Measurements from ENCODE around the gene COX8C. TPM values are rescaled to one million over a fixed set of nuclear protein-coding genes. Genes with fewer than 3 reads are reported as not detected.

Gene COX8C
- total RNA-seq, 1 donor from 2014 or later, result not detected

DNA sequence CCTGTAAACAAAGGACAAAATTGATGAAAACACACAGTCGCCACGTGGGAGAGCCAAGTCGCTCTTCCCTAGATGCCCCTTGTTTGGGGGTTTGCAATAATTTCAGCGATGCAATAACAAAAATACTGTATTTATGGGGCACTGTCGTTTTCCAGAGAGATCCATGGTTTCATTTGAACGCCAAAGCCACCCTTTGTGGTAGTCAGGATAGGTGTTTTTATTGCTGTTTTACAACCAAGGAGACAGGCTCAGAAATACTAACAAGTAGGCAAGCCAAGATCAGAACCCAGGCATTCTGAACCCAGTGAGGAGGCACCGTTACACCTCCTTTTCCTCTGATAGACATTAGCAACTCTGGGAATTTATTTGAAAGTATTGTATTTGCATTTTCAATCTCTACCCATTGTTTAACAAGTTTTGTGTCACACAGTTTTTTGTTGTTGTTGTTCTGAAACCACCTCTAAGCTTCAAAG, 13.3 kb upstream of the COX8C start:
- H3K27me3 Mint-ChIP-seq, result no peaks in the 10 kb centered on the region
- peak overlapping the region; percentile 96 for H3K27ac Mint-ChIP-seq
- H3K9me3 Mint-ChIP-seq (ENCODE audit: low read depth), result no peaks in the 10 kb centered on the region
- no peak for DNase-seq (ENCODE audit: low spot score, unreplicated experiment)
- H3K4me1 Mint-ChIP-seq (ENCODE audit: low read depth), result peaks cover 35% of the 10 kb centered on the region
- TF ChIP-seq, protein P1, sequence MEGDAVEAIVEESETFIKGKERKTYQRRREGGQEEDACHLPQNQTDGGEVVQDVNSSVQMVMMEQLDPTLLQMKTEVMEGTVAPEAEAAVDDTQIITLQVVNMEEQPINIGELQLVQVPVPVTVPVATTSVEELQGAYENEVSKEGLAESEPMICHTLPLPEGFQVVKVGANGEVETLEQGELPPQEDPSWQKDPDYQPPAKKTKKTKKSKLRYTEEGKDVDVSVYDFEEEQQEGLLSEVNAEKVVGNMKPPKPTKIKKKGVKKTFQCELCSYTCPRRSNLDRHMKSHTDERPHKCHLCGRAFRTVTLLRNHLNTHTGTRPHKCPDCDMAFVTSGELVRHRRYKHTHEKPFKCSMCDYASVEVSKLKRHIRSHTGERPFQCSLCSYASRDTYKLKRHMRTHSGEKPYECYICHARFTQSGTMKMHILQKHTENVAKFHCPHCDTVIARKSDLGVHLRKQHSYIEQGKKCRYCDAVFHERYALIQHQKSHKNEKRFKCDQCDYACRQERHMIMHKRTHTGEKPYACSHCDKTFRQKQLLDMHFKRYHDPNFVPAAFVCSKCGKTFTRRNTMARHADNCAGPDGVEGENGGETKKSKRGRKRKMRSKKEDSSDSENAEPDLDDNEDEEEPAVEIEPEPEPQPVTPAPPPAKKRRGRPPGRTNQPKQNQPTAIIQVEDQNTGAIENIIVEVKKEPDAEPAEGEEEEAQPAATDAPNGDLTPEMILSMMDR (IDR thresholded peaks at IDR 0.05; ENCODE audit: unreplicated experiment), result no peak
- H3K4me3 Mint-ChIP-seq (ENCODE audit: low read depth), result peak overlapping the region; percentile 91
- H3K36me3 Mint-ChIP-seq (ENCODE audit: insufficient read depth), result no peaks in the 10 kb centered on the region

DNA sequence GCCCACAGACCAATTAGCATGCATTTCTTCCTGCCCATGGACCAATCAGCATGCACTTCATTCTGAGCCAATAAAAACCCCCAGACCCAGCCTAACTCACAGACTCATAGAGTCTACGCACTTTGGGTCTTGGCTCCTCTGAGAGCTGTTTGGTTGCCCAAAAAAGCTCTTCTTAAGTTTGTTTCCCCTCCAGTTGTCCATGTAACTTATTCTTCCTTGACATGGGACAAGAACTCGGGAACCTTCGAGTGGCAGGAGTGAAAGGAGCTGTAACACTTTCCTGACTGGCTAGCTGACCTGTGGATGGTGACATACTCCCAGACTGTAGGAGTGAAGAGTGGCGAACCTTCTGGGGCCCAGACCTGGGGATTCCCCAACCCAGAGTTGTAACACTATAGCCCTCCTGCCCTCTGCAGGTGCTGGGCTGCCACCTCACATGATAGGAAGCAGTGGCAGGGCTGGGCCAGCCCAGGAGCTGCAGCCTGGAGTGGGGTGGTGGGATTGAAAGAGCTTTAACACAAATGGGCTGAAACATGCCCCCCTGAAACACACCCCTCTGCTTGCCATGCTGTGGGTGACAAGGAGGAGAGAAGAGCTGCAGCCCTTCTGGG, 9.7 kb upstream of the COX8C start:
- Mint-ChIP-seq H3K27me3 (no peaks in the 10 kb centered on the region), H3K27ac (no peak overlapping the region), H3K9me3 (ENCODE audit: low read depth) (peaks cover 3% of the 10 kb centered on the region), H3K4me3 (ENCODE audit: low read depth) (no peak overlapping the region), H3K4me1 (ENCODE audit: low read depth) (peaks cover 9% of the 10 kb centered on the region), H3K36me3 (ENCODE audit: insufficient read depth) (peaks cover 3% of the 10 kb centered on the region)
- DNase-seq (ENCODE audit: low spot score, unreplicated experiment), result no peak
- TF ChIP-seq, protein P1 (IDR thresholded peaks at IDR 0.05; ENCODE audit: unreplicated experiment), result no peak

DNA sequence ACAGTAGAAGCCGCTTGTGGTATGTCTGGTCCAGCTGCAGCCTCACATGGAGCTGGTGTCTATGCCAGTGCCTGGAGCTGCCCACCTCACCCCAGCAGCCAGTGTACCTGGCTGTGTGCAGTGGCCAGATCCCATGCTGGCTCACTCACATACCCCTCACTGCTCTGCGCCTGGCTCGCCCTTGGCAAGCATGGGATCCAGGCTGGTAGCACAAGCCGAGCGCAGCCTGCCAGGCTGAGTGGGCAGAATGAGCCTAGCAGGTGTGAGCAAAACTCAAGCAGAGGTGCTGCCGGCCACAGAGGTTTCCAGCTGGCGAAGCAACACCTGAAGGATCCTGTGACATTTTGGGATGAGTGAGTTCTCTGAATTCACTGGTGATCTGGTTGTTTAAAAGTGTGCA, 9.1 kb upstream of the COX8C start:
- TF ChIP-seq, protein P1 (IDR thresholded peaks at IDR 0.05; ENCODE audit: unreplicated experiment), result no peak
- no peak for DNase-seq (ENCODE audit: low spot score, unreplicated experiment)
- no peak overlapping the region for H3K27ac Mint-ChIP-seq
- peaks cover 5% of the 10 kb centered on the region for H3K36me3 Mint-ChIP-seq (ENCODE audit: insufficient read depth)
- peaks cover 9% of the 10 kb centered on the region for H3K4me1 Mint-ChIP-seq (ENCODE audit: low read depth)
- H3K4me3 Mint-ChIP-seq (ENCODE audit: low read depth), result no peak overlapping the region
- H3K9me3 Mint-ChIP-seq (ENCODE audit: low read depth), result peaks cover 10% of the 10 kb centered on the region
- H3K27me3 Mint-ChIP-seq, result no peaks in the 10 kb centered on the region

DNA sequence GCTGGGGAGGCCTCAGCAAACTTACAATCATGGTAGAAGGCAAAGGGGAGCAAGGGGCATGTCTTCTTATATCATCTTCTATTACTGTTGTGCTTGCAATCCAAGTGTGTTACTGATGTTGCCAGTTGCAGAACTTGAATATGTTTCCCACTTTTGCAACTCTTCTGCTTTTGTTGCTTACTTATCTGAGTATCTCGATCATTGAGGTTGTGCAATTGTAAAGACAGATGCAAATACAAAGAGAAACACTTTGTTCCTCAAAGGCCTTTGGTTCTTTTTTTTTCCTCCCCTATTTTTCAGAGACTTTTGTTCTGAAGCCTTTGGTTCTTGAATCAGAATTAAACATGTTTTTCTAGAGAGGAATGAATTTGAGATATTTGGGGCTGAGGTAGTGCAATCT, 3.7 kb upstream of the COX8C start:
- TF ChIP-seq, protein P1 (IDR thresholded peaks at IDR 0.05; ENCODE audit: unreplicated experiment), result no peak
- Mint-ChIP-seq H3K4me3 (ENCODE audit: low read depth) (no peak overlapping the region), H3K27me3 (no peaks in the 10 kb centered on the region), H3K36me3 (ENCODE audit: insufficient read depth) (peaks cover 6% of the 10 kb centered on the region), H3K27ac (peak overlapping the region; percentile 33), H3K4me1 (ENCODE audit: low read depth) (peaks cover 15% of the 10 kb centered on the region), H3K9me3 (ENCODE audit: low read depth) (peaks cover 19% of the 10 kb centered on the region)
- no peak for DNase-seq (ENCODE audit: low spot score, unreplicated experiment)

DNA sequence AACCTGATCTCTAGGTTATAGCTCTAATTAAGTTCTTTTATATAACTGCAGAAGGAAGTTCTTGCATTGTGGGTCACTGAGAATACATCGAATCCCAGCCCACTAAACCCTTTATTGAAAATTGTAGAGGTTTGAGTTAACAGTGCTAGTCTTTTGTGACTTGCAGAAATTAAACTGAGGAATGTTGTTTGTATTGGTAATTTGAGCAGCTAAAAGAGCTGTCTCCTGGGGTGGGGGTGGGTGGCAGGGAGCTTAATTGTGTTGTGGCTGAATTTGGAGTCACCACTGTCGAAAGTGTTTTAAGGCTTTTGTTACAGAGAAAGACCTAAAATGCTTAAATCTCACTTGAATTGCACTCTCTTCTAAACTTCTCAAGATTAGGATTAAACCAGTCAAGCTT, 3.2 kb upstream of the COX8C start:
- H3K4me3 Mint-ChIP-seq (ENCODE audit: low read depth), result no peak overlapping the region
- peaks cover 19% of the 10 kb centered on the region for H3K9me3 Mint-ChIP-seq (ENCODE audit: low read depth)
- H3K36me3 Mint-ChIP-seq (ENCODE audit: insufficient read depth), result peaks cover 6% of the 10 kb centered on the region
- TF ChIP-seq, protein P1 (IDR thresholded peaks at IDR 0.05; ENCODE audit: unreplicated experiment), result no peak
- no peaks in the 10 kb centered on the region for H3K27me3 Mint-ChIP-seq
- no peak for DNase-seq (ENCODE audit: low spot score, unreplicated experiment)
- H3K4me1 Mint-ChIP-seq (ENCODE audit: low read depth), result peaks cover 18% of the 10 kb centered on the region
- peak overlapping the region; percentile 83 for H3K27ac Mint-ChIP-seq

Measured in progenitor cell of endocrine pancreas (in vitro differentiated cells).